Sigmoid colon (tissue), 7 donors: ENCODE measurements around the gene SUMF2. TPM values are rescaled to one million over a fixed set of nuclear protein-coding genes. Genes with fewer than 3 reads are reported as not detected.
"Not testable (repeated sequence)": the region's sequence is repeated elsewhere in the genome, so short reads cannot be mapped to it uniquely, and the experiment has no call there.

ENCODE experiments used
- DNase-seq: peaks from one replicate; pipeline ENCODE4 v3.0.0-alpha.2; 2019
- H3K27ac ChIP-seq, 4 donors: fragments of 200-600 bp; sonication (generic); one replicate each; pipeline ENCODE4 v1.5.1; 2016 to 2019; ENCODE audit warnings: mild to moderate bottlenecking in 1 of 4
- H3K27me3 ChIP-seq, 3 donors: fragments of 200-600 bp; sonication (generic); one replicate each; pipeline ENCODE4 v1.5.1; 2019; ENCODE audit warnings: mild to moderate bottlenecking in 1 of 3
- H3K36me3 ChIP-seq, 4 donors: fragments of 200-600 bp; sonication (generic); one replicate each; pipeline ENCODE4 v1.5.1; 2016 to 2019
- H3K4me1 ChIP-seq, 4 donors: fragments of 200-600 bp; sonication (generic); one replicate each; pipeline ENCODE4 v1.5.1; 2017 to 2019
- H3K4me3 ChIP-seq, 4 donors: fragments of 200-600 bp; sonication (generic); one replicate each; pipeline ENCODE4 v1.5.1; 2017 to 2019; ENCODE audit warnings: mild to moderate bottlenecking in 2 of 4, moderate library complexity in 1 of 4
- H3K9me3 ChIP-seq, 4 donors: fragments of 200-600 bp in 3 of 4; sonication (generic) in 3 of 4; one replicate each; pipeline versions ENCODE4 v1.5.1 to v1.6.1; 2013 to 2019
- EP300 ChIP-seq, 4 donors: sonication (generic); formaldehyde crosslinking; IDR thresholded peaks; one replicate each; pipeline ENCODE4 v1.6.1; 2017; ENCODE audit warnings: antibody characterized with exemption in 4 of 4
- POLR2A ChIP-seq, 2 donors: fragments of 450-650 bp; IDR thresholded peaks; one replicate each; pipeline ENCODE4 v1.6.1; 2016; ENCODE audit warnings: antibody characterized with exemption in 2 of 2, mild to moderate bottlenecking in 2 of 2, moderate library complexity in 2 of 2
- POLR2AphosphoS5 ChIP-seq, 4 donors: sonication (generic); formaldehyde crosslinking; IDR thresholded peaks; one replicate each; pipeline ENCODE4 v1.6.1; 2017; ENCODE audit warnings: antibody characterized with exemption in 4 of 4
- WGBS, 2 donors: extraction: QIAGEN DNeasy Blood & Tissue Kit; methylation state at CpG; one replicate each; pipeline ENCODE4 v1.1.7; 2013; 5-methylcytosine and 5-hydroxymethylcytosine counted together
- intact Hi-C: fragments of 100-400 bp; cut with DNase I; formaldehyde crosslinking; loops from one replicate; pipeline ENCODE4 v1.15.1; 2023
- polyA plus RNA-seq, 3 donors: library from polyadenylated mRNA; stranded (reverse); fragments of 200-250 nt; gene quantifications; one replicate each; pipeline ENCODE4 v1.2.3, GENCODE V29; 2013
- total RNA-seq, 4 donors: library from RNA; depleted of rRNA; stranded (reverse); fragments of >200 nt; gene quantifications; one replicate each; pipeline ENCODE4 v1.1.0, GENCODE V29; 2016
- TF ChIP-seq, protein P1 (sequence below), 4 experiments: fragments of 450-650 bp in 3 of 4; fragments of 200-600 bp in 1 of 4; IDR thresholded peaks; one replicate each; pipeline ENCODE4 v1.5.1; 2016 to 2019; ENCODE audit warnings: antibody characterized with exemption in 4 of 4, mild to moderate bottlenecking in 3 of 4, moderate library complexity in 2 of 4
- donor health status: healthy with polysubstance abuse.
- donor health status: Bipolar disorder and iron deficiency.
- donor health status: healthy.

The SUMF2 gene
- total and polyA plus RNA-seq, 7 donors, result 24.6 to 107 (median 90.4) TPM

DNA sequence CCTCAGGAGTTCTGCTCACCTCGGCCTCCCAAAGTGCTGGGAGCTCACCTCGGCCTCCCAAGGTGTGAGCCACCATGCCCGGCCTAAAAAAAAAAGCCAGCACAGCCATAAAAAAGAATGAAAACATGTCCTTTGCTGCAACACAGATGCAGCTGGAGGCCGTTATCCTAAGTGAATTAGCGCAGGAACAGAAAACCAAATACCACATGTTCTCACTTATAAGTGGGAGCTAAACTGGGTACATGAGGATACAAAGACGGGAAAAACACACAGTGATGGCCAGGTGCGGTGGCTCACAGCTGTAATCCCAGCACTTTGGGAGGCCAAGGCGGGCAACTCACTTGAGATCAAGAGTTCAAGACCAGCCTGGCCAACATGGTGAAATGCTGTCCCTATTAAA is 33.7 kb upstream of the SUMF2 start:
- H3K27ac ChIP-seq, result no peak overlapping the region
- WGBS, 2 donors, result 94 to 96% methylated on average over 8 of the region's 8 CpGs
- no peaks in the 10 kb centered on the region for H3K9me3 ChIP-seq
- no peak overlapping the region for H3K4me3 ChIP-seq
- DNase-seq, result no peak
- no peak for TF ChIP-seq EP300 (IDR thresholded peaks at IDR 0.05)
- TF ChIP-seq POLR2A (IDR thresholded peaks at IDR 0.05), result no peak
- TF ChIP-seq, protein P1, sequence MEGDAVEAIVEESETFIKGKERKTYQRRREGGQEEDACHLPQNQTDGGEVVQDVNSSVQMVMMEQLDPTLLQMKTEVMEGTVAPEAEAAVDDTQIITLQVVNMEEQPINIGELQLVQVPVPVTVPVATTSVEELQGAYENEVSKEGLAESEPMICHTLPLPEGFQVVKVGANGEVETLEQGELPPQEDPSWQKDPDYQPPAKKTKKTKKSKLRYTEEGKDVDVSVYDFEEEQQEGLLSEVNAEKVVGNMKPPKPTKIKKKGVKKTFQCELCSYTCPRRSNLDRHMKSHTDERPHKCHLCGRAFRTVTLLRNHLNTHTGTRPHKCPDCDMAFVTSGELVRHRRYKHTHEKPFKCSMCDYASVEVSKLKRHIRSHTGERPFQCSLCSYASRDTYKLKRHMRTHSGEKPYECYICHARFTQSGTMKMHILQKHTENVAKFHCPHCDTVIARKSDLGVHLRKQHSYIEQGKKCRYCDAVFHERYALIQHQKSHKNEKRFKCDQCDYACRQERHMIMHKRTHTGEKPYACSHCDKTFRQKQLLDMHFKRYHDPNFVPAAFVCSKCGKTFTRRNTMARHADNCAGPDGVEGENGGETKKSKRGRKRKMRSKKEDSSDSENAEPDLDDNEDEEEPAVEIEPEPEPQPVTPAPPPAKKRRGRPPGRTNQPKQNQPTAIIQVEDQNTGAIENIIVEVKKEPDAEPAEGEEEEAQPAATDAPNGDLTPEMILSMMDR (IDR thresholded peaks at IDR 0.05), result no peak
- TF ChIP-seq POLR2AphosphoS5 (IDR thresholded peaks at IDR 0.05), result no peak
- H3K4me1 ChIP-seq, result peaks cover 0 to 9% (median 4%) of the 10 kb centered on the region in 4 donors
- no peaks in the 10 kb centered on the region for H3K27me3 ChIP-seq
- peaks cover 0 to 6% (median 0%) of the 10 kb centered on the region in 4 donors for H3K36me3 ChIP-seq
- intact Hi-C loops, result no loop called here

DNA sequence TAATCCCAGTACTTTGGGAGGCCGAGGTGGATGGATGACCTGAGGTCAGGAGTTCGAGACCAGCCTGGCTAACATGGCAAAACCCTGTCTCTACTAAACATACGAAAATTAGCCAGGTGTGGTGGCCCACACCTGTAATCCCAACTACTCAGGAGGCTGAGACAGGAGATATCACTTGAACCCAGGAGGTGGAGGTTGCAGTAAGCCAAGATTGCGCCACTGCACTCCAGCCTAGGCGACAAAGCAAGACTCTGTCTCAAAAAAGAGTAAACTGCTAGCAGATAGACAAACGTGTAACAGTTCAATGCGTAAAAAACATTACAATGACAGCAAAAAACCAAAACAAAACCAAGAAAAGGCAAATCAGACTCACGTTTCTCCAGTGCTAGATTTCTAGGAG is 32.5 kb upstream of the SUMF2 start:
- H3K27me3 ChIP-seq, H3K4me3 ChIP-seq, H3K4me1 ChIP-seq, DNase-seq, intact Hi-C loops, H3K9me3 ChIP-seq, H3K36me3 ChIP-seq, H3K27ac ChIP-seq: not testable (repeated sequence)
- 84 to 86% methylated on average over 8 of the region's 8 CpGs for WGBS, 2 donors

DNA sequence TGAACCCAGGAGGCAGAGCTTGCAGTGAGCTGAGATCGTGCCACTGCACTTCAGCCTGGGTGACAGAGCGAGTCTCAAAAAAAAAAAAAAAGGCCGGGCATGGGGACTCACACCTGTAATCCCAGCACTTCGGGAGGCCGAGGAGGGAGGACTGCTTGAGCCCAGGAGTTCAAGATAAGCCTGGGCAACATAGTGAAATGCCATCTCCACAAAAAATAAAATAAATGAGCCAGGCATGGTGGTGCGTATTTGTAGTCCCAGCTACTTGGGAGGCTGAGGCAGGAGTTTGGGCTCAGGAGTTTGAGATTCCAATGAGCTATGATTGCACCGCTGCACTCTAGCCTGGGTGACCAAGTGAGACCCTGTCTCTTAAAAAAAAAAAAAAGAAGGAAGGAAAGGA is 31.5 kb upstream of the SUMF2 start:
- H3K27ac ChIP-seq, H3K9me3 ChIP-seq, DNase-seq, intact Hi-C loops, H3K4me1 ChIP-seq, H3K4me3 ChIP-seq, H3K36me3 ChIP-seq, H3K27me3 ChIP-seq: not testable (repeated sequence)
- WGBS, 2 donors, result 97 to 99% methylated on average over 7 of the region's 7 CpGs

DNA sequence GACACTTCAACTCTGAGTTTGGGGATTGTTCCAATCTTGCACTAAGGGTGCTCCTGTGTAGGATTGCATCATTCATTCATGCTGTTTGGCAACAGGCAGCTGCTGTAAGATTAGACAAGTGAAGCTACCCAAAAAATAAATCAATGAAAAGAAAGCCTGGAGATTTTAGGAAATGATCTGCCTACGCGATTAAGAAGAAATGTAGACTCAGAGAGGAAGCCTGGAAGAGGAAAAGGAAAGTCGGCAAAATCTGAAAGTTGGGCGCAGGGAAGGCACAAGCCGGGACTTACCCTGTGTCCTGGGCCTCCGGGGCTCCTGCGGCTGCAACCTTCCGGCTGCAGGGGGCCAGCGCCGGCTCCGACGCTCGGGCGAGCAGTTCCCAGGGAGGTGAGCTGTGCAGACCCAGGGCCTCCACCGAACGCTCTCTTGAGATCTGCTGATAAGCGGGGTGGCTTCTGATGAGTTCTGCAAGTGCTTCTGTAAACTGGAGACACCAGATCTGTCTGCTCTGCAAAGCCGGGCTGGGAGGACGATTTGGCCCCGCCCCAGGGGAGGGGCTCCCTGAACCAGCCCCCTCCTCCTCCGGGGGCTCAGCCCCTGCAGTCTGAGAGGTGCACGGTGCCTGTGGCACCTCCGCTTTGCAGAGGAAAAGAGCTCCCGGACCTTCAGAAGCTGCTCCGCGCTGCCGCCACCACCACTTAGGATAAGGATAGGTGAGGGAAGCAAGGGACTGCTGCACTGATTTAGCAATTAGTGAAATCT is 30.2 kb upstream of the SUMF2 start:
- H3K27ac ChIP-seq, result peak overlapping the region; percentile 20 to 62 (median 46)
- TF ChIP-seq, protein P1 (IDR thresholded peaks at IDR 0.05), result peak in 2 of 4 experiments; percentile 25 to 31
- TF ChIP-seq POLR2AphosphoS5 (IDR thresholded peaks at IDR 0.05), result no peak
- intact Hi-C loops, result no loop called here
- H3K36me3 ChIP-seq, result peaks cover 0 to 6% (median 0%) of the 10 kb centered on the region in 4 donors
- WGBS, 2 donors, result 0% methylated on average over 27 of the region's 27 CpGs
- peaks cover 0 to 9% (median 4%) of the 10 kb centered on the region in 4 donors for H3K4me1 ChIP-seq
- DNase-seq, result peak; percentile 69
- H3K4me3 ChIP-seq, result peak overlapping the region; percentile 43 to 62 (median 56)
- H3K9me3 ChIP-seq, result no peaks in the 10 kb centered on the region
- no peaks in the 10 kb centered on the region for H3K27me3 ChIP-seq

DNA sequence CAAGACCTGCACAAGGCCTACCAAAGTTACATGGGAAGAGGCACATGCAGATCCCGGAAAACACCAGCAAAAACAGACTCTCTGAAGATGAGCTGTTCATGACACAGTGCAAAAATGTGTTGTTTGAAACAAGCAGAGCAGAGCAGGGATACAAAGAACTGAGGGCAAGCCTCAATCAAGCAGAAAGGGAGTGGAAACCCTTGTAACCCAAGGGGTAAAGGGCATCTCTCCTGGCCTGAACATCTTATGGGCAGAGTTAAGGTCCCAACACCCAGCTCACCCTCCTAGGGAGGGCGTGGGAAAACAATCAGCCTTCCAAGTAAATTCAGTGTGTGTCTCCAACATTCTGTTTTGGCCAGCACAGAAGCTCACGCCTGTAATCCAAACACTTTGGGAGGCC is 23.4 kb upstream of the SUMF2 start:
- no peaks in the 10 kb centered on the region for H3K4me1 ChIP-seq
- H3K4me3 ChIP-seq, result no peak overlapping the region
- peaks cover 0 to 4% (median 0%) of the 10 kb centered on the region in 4 donors for H3K36me3 ChIP-seq
- TF ChIP-seq, protein P1 (IDR thresholded peaks at IDR 0.05), result no peak
- TF ChIP-seq POLR2AphosphoS5 (IDR thresholded peaks at IDR 0.05) (no peak), EP300 (IDR thresholded peaks at IDR 0.05) (no peak), POLR2A (IDR thresholded peaks at IDR 0.05) (no peak)
- H3K27ac ChIP-seq, result no peak overlapping the region
- WGBS, 2 donors, result 58 to 82% methylated on average over 3 of the region's 3 CpGs
- no peak for DNase-seq
- H3K27me3 ChIP-seq, result no peaks in the 10 kb centered on the region
- intact Hi-C loops, result no loop called here
- H3K9me3 ChIP-seq, result no peaks in the 10 kb centered on the region

DNA sequence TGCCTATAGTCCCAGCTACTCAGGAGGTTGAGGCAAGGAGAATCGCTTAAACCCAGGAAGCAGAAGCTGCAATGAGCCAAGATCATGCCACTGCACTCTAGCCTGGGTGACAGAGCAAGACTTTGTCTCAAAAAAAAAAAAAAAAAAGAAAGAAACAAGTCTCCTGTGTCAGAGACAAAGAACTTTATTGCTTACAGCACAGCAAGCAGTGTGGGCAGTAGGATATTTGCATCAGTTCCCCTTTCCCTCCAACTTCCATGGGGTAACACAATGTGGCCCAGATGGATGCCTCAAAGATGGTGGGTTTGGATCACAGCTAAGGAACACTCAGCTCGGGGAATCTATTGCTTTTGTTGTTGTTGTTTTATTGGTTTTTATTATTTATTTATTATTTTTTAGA is 18.3 kb upstream of the SUMF2 start:
- intact Hi-C loops, H3K9me3 ChIP-seq, H3K36me3 ChIP-seq, H3K4me3 ChIP-seq, DNase-seq, H3K27me3 ChIP-seq: not testable (repeated sequence)
- peaks cover 0 to 46% (median 41%) of the 10 kb centered on the region in 4 donors for H3K4me1 ChIP-seq
- peak overlapping the region in 3 of 4 donors; percentile 38 to 97 (median 87) for H3K27ac ChIP-seq
- 92 to 94% methylated on average over 2 of the region's 2 CpGs for WGBS, 2 donors
